GM23338 (cell line): Measurements from ENCODE around the gene UBE2I. TPM values are rescaled to one million over a fixed set of nuclear protein-coding genes. Genes with fewer than 3 reads are reported as not detected.

Experiments
- ATAC-seq: fragments of 200-7000 bp; cut with Tn5 transposase; 3 replicates; pipeline ENCODE4 v1.9.1; 2020
- DNase-seq: peaks from one replicate; pipeline ENCODE4 v3.0.0-alpha.2; 2015; ENCODE audit warnings: low spot score
- H2AFZ ChIP-seq: fragments of 200-600 bp; sonication (generic); 2 replicates; pipeline ENCODE4 v1.8.0; 2016; ENCODE audit warnings: antibody characterized with exemption, mild to moderate bottlenecking, moderate library complexity
- H3F3A ChIP-seq: fragments of 200-600 bp; sonication (generic); replicated peaks from 2 replicates; pipeline ENCODE4 v1.8.0; 2017; ENCODE audit warnings: antibody characterized with exemption, mixed run types, low read depth
- H3K27ac ChIP-seq: fragments of 200-600 bp; sonication (generic); 2 replicates; pipeline ENCODE4 v1.6.1; 2016; ENCODE audit warnings: low read depth
- H3K27me3 ChIP-seq: fragments of 200-600 bp; sonication (generic); 2 replicates; pipeline ENCODE4 v1.8.0; 2016; ENCODE audit warnings: mild to moderate bottlenecking, mixed run types, moderate library complexity; ENCODE audit not compliant: insufficient read depth
- H3K36me3 ChIP-seq: fragments of 200-600 bp; sonication (generic); 2 replicates; pipeline ENCODE4 v1.8.0; 2016; ENCODE audit warnings: mild to moderate bottlenecking; ENCODE audit not compliant: insufficient read depth
- H3K4me1 ChIP-seq: fragments of 200-600 bp; sonication (generic); 2 replicates; pipeline ENCODE4 v1.8.0; 2016; ENCODE audit warnings: mild to moderate bottlenecking, moderate library complexity; ENCODE audit not compliant: insufficient read depth
- H3K4me2 ChIP-seq: fragments of 200-600 bp; sonication (generic); 2 replicates; pipeline ENCODE4 v1.7.1; 2017; ENCODE audit warnings: mixed run types
- H3K4me3 ChIP-seq: fragments of 200-600 bp; sonication (generic); 2 replicates; pipeline ENCODE4 v1.6.1; 2016; ENCODE audit warnings: mixed run types
- H3K79me2 ChIP-seq: fragments of 200-600 bp; sonication (generic); replicated peaks from 2 replicates; pipeline ENCODE4 v1.8.0; 2017; ENCODE audit warnings: mild to moderate bottlenecking; ENCODE audit not compliant: insufficient read depth
- H3K9me2 ChIP-seq: fragments of 200-600 bp; sonication (generic); 2 replicates; pipeline ENCODE4 v1.8.0; 2017; ENCODE audit not compliant: insufficient read depth
- H4K20me1 ChIP-seq: fragments of 200-600 bp; sonication (generic); replicated peaks from 2 replicates; pipeline ENCODE4 v1.8.0; 2017; ENCODE audit warnings: mild to moderate bottlenecking; ENCODE audit not compliant: insufficient read depth
- H3K27ac Mint-ChIP-seq: 2 replicates; pipeline ENCODE4 v1.8.0; 2020; ENCODE audit warnings: inconsistent platforms, mild to moderate bottlenecking, moderate library complexity, mixed read lengths
- H3K27me3 Mint-ChIP-seq: 3 replicates; pipeline ENCODE4 v1.8.0; 2022; ENCODE audit warnings: low read depth, mild to moderate bottlenecking, moderate library complexity, mixed read lengths, inconsistent platforms; ENCODE audit not compliant: insufficient read depth, poor library complexity
- H3K36me3 Mint-ChIP-seq: 3 replicates; pipeline ENCODE4 v1.8.0; 2021; ENCODE audit warnings: low read depth, mild to moderate bottlenecking, inconsistent platforms, moderate library complexity, mixed read lengths
- H3K4me1 Mint-ChIP-seq: 3 replicates; pipeline ENCODE4 v1.8.0; 2020; ENCODE audit warnings: mild to moderate bottlenecking, inconsistent platforms, mixed read lengths
- H3K4me3 Mint-ChIP-seq: 3 replicates; pipeline ENCODE4 v1.8.0; 2021; ENCODE audit warnings: moderate library complexity, mild to moderate bottlenecking, inconsistent platforms, mixed read lengths
- H3K9me3 Mint-ChIP-seq: 3 replicates; pipeline ENCODE4 v1.8.0; 2020; ENCODE audit warnings: moderate library complexity, mild to moderate bottlenecking, inconsistent platforms, mixed read lengths
- CREB1 ChIP-seq: fragments of 250-450 bp; sonication (Bioruptor Pico); IDR thresholded peaks from 2 replicates; pipeline ENCODE4 v1.5.0; 2020; ENCODE audit warnings: low read depth, mild to moderate bottlenecking, moderate library complexity
- EZH2 ChIP-seq: fragments of 200-600 bp; sonication (generic); IDR thresholded peaks from one replicate; pipeline ENCODE4 v1.8.0; 2017; ENCODE audit warnings: antibody characterized with exemption, mild to moderate bottlenecking, low read depth; ENCODE audit not compliant: unreplicated experiment
- EZH2phosphoT487 ChIP-seq: fragments of 200-600 bp; sonication (generic); IDR thresholded peaks from one replicate; pipeline ENCODE4 v1.8.1; 2018; ENCODE audit warnings: antibody characterized with exemption; ENCODE audit not compliant: unreplicated experiment
- JUNB ChIP-seq: IDR thresholded peaks from one replicate; pipeline ENCODE4 v1.6.1; 2016; ENCODE audit warnings: antibody characterized with exemption; ENCODE audit not compliant: unreplicated experiment
- NANOG ChIP-seq: IDR thresholded peaks from 2 replicates; pipeline ENCODE4 v1.6.1; 2016; ENCODE audit warnings: antibody characterized with exemption, borderline replicate concordance
- POLR2AphosphoS5 ChIP-seq: IDR thresholded peaks from 2 replicates; pipeline ENCODE4 v1.6.1; 2016; ENCODE audit warnings: antibody characterized with exemption, low read depth
- STAT1 ChIP-seq: IDR thresholded peaks from one replicate; pipeline ENCODE4 v1.6.1; 2016; ENCODE audit warnings: antibody characterized with exemption; ENCODE audit not compliant: unreplicated experiment
- ZNF114 ChIP-seq: fragments of 250-450 bp; sonication (Bioruptor Pico); IDR thresholded peaks from 2 replicates; pipeline ENCODE4 v1.5.0; 2020; ENCODE audit warnings: mild to moderate bottlenecking, moderate library complexity
- ZNF331 ChIP-seq: fragments of 250-450 bp; sonication (Bioruptor Pico); IDR thresholded peaks from 2 replicates; pipeline ENCODE4 v1.5.0; 2020; ENCODE audit warnings: low read depth, mild to moderate bottlenecking, moderate library complexity
- polyA plus RNA-seq: library from polyadenylated mRNA; unstranded; fragments of >200 nt; fragmentation: Nextera tagmentation; extraction: Ambion mirVana; gene quantifications from 2 replicates; pipeline ENCODE4 v1.2.1, GENCODE V29; 2016
- total RNA-seq: library from RNA; depleted of rRNA; stranded (reverse); fragments of >200 nt; shearing (Covaris generic); gene quantifications from 2 replicates; pipeline ENCODE4 v1.2.3, GENCODE V29; 2014
- TF ChIP-seq, protein P1 (sequence below), 2 experiments: fragments of 200-600 bp in 1 of 2; sonication (generic) in 1 of 2; conservative IDR thresholded peaks; 2 replicates each; pipeline versions ENCODE4 v1.5.1 to v1.6.1; 2016 to 2017; ENCODE audit warnings: antibody characterized with exemption in 2 of 2, low read depth in 2 of 2, mild to moderate bottlenecking in 2 of 2, moderate library complexity in 1 of 2
- TF ChIP-seq, protein P2 (sequence below): IDR thresholded peaks from one replicate; pipeline ENCODE4 v1.6.1; 2018; ENCODE audit warnings: antibody characterized with exemption; ENCODE audit not compliant: unreplicated experiment
- TF ChIP-seq, protein P3 (sequence below): fragments of 250-450 bp; sonication (Bioruptor Pico); IDR thresholded peaks from 2 replicates; pipeline ENCODE4 v1.5.0; 2020; ENCODE audit warnings: mild to moderate bottlenecking, moderate library complexity
- TF ChIP-seq, protein P4 (sequence below): IDR thresholded peaks from 2 replicates; pipeline ENCODE4 v1.6.1; 2016; ENCODE audit warnings: antibody characterized with exemption

Gene UBE2I
- total and polyA plus RNA-seq, 2 experiments from 2014 or later, result 116 to 220 TPM

DNA sequence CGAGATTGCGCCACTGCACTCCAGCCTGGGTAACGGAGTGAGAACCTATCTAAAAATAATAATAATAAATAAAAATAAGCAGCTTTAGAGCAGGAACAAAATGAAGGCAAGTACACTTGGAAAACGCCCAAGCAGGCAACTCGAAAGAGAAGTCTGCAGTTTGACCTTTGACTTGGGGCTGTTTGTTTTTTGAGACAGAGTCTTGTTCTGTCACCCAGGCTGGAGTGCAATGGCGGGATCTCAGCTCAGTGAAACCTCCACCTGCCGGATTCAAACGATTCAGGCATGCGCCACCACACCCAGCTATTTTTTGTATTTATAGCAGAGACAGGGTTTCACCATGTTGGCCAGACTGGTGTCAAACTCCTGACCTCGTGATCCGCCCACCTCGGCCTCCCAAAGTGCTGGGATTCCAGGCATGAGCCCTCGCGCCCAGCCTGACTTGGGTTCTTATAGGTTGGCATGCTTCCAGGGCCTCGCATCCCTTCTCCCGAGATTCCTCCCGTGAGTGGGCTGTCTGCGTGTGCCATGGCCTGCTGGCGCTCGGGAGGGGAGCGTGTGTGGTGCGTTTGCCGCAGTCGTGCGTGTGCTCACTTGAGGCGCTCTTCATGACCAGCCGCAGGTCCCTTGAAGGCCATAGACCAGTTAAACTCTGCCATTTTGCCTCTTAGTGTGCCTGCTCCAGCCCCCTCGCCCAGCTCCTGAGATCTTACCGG, 18.4 kb upstream of the UBE2I start:
- Mint-ChIP-seq H3K9me3 (no peaks in the 10 kb centered on the region), H3K4me1 (peaks cover 40% of the 10 kb centered on the region), H3K27me3 (peaks cover 47% of the 10 kb centered on the region), H3K4me3 (no peak overlapping the region), H3K36me3 (no peaks in the 10 kb centered on the region), H3K27ac (no peak overlapping the region)
- no peaks in the 10 kb centered on the region for H4K20me1 ChIP-seq
- H3F3A ChIP-seq, result peaks cover 4% of the 10 kb centered on the region; the same call in 1 of the 2 replicates
- no peak overlapping the region for H2AFZ ChIP-seq
- peaks cover 22% of the 10 kb centered on the region for H3K4me1 ChIP-seq
- DNase-seq (no peak), ATAC-seq (no peak)
- H3K27ac ChIP-seq, result no peak overlapping the region
- H3K4me2 ChIP-seq, result no peak overlapping the region
- no peak overlapping the region for H3K4me3 ChIP-seq
- TF ChIP-seq CREB1 (no peak), JUNB (no peak), POLR2AphosphoS5 (no peak), EZH2 (no peak), ZNF114 (CRISPR knock-in tag) (no peak), ZNF331 (CRISPR knock-in tag) (no peak), STAT1 (no peak), EZH2phosphoT487 (no peak), NANOG (no peak)
- TF ChIP-seq, protein P1, sequence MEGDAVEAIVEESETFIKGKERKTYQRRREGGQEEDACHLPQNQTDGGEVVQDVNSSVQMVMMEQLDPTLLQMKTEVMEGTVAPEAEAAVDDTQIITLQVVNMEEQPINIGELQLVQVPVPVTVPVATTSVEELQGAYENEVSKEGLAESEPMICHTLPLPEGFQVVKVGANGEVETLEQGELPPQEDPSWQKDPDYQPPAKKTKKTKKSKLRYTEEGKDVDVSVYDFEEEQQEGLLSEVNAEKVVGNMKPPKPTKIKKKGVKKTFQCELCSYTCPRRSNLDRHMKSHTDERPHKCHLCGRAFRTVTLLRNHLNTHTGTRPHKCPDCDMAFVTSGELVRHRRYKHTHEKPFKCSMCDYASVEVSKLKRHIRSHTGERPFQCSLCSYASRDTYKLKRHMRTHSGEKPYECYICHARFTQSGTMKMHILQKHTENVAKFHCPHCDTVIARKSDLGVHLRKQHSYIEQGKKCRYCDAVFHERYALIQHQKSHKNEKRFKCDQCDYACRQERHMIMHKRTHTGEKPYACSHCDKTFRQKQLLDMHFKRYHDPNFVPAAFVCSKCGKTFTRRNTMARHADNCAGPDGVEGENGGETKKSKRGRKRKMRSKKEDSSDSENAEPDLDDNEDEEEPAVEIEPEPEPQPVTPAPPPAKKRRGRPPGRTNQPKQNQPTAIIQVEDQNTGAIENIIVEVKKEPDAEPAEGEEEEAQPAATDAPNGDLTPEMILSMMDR (conservative IDR thresholded peaks at IDR 0.05; ENCODE audit: low read depth in 2 of 2), result no peak
- TF ChIP-seq, protein P2, sequence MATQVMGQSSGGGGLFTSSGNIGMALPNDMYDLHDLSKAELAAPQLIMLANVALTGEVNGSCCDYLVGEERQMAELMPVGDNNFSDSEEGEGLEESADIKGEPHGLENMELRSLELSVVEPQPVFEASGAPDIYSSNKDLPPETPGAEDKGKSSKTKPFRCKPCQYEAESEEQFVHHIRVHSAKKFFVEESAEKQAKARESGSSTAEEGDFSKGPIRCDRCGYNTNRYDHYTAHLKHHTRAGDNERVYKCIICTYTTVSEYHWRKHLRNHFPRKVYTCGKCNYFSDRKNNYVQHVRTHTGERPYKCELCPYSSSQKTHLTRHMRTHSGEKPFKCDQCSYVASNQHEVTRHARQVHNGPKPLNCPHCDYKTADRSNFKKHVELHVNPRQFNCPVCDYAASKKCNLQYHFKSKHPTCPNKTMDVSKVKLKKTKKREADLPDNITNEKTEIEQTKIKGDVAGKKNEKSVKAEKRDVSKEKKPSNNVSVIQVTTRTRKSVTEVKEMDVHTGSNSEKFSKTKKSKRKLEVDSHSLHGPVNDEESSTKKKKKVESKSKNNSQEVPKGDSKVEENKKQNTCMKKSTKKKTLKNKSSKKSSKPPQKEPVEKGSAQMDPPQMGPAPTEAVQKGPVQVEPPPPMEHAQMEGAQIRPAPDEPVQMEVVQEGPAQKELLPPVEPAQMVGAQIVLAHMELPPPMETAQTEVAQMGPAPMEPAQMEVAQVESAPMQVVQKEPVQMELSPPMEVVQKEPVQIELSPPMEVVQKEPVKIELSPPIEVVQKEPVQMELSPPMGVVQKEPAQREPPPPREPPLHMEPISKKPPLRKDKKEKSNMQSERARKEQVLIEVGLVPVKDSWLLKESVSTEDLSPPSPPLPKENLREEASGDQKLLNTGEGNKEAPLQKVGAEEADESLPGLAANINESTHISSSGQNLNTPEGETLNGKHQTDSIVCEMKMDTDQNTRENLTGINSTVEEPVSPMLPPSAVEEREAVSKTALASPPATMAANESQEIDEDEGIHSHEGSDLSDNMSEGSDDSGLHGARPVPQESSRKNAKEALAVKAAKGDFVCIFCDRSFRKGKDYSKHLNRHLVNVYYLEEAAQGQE, result no peak
- TF ChIP-seq, protein P3, sequence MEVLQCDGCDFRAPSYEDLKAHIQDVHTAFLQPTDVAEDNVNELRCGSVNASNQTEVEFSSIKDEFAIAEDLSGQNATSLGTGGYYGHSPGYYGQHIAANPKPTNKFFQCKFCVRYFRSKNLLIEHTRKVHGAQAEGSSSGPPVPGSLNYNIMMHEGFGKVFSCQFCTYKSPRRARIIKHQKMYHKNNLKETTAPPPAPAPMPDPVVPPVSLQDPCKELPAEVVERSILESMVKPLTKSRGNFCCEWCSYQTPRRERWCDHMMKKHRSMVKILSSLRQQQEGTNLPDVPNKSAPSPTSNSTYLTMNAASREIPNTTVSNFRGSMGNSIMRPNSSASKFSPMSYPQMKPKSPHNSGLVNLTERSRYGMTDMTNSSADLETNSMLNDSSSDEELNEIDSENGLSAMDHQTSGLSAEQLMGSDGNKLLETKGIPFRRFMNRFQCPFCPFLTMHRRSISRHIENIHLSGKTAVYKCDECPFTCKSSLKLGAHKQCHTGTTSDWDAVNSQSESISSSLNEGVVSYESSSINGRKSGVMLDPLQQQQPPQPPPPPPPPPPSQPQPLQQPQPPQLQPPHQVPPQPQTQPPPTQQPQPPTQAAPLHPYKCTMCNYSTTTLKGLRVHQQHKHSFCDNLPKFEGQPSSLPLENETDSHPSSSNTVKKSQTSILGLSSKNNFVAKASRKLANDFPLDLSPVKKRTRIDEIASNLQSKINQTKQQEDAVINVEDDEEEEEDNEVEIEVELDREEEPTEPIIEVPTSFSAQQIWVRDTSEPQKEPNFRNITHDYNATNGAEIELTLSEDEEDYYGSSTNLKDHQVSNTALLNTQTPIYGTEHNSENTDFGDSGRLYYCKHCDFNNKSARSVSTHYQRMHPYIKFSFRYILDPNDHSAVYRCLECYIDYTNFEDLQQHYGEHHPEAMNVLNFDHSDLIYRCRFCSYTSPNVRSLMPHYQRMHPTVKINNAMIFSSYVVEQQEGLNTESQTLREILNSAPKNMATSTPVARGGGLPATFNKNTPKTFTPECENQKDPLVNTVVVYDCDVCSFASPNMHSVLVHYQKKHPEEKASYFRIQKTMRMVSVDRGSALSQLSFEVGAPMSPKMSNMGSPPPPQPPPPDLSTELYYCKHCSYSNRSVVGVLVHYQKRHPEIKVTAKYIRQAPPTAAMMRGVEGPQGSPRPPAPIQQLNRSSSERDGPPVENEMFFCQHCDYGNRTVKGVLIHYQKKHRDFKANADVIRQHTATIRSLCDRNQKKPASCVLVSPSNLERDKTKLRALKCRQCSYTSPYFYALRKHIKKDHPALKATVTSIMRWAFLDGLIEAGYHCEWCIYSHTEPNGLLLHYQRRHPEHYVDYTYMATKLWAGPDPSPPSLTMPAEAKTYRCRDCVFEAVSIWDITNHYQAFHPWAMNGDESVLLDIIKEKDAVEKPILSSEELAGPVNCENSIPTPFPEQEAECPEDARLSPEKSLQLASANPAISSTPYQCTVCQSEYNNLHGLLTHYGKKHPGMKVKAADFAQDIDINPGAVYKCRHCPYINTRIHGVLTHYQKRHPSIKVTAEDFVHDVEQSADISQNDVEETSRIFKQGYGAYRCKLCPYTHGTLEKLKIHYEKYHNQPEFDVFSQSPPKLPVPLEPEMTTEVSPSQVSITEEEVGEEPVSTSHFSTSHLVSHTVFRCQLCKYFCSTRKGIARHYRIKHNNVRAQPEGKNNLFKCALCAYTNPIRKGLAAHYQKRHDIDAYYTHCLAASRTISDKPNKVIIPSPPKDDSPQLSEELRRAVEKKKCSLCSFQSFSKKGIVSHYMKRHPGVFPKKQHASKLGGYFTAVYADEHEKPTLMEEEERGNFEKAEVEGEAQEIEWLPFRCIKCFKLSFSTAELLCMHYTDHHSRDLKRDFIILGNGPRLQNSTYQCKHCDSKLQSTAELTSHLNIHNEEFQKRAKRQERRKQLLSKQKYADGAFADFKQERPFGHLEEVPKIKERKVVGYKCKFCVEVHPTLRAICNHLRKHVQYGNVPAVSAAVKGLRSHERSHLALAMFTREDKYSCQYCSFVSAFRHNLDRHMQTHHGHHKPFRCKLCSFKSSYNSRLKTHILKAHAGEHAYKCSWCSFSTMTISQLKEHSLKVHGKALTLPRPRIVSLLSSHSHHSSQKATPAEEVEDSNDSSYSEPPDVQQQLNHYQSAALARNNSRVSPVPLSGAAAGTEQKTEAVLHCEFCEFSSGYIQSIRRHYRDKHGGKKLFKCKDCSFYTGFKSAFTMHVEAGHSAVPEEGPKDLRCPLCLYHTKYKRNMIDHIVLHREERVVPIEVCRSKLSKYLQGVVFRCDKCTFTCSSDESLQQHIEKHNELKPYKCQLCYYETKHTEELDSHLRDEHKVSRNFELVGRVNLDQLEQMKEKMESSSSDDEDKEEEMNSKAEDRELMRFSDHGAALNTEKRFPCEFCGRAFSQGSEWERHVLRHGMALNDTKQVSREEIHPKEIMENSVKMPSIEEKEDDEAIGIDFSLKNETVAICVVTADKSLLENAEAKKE (CRISPR knock-in tag), result no peak
- TF ChIP-seq, protein P4, sequence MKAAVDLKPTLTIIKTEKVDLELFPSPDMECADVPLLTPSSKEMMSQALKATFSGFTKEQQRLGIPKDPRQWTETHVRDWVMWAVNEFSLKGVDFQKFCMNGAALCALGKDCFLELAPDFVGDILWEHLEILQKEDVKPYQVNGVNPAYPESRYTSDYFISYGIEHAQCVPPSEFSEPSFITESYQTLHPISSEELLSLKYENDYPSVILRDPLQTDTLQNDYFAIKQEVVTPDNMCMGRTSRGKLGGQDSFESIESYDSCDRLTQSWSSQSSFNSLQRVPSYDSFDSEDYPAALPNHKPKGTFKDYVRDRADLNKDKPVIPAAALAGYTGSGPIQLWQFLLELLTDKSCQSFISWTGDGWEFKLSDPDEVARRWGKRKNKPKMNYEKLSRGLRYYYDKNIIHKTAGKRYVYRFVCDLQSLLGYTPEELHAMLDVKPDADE, result no peak
- H3K36me3 ChIP-seq, result no peaks in the 10 kb centered on the region
- H3K9me2 ChIP-seq, result no peaks in the 10 kb centered on the region
- H3K27me3 ChIP-seq, result peaks cover 32% of the 10 kb centered on the region
- H3K79me2 ChIP-seq, result no peaks in the 10 kb centered on the region
